HL-60 (cell line): ENCODE results near the gene LEF1.

ENCODE experiments used
- DNase-seq, 2 experiments: peaks; one replicate each; pipeline ENCODE4 v3.0.0-alpha.2; 2010 to 2020; ENCODE audit warnings: low read depth in 1 of 2, low spot score in 1 of 2
- H3K27ac ChIP-seq: fragments of 250-450 bp; sonication (Bioruptor Pico); replicated peaks from 2 replicates; pipeline ENCODE4 v1.5.1; 2020; ENCODE audit warnings: mild to moderate bottlenecking, moderate library complexity
- H3K27me3 ChIP-seq: fragments of 250-450 bp; sonication (Bioruptor Pico); 2 replicates; pipeline ENCODE4 v1.5.1; 2021; ENCODE audit warnings: mild to moderate bottlenecking, moderate library complexity; ENCODE audit not compliant: insufficient read depth, poor library complexity, severe bottlenecking
- H3K4me3 ChIP-seq: replicated peaks from 2 replicates; pipeline ENCODE4 v1.5.1; 2011; ENCODE audit warnings: mild to moderate bottlenecking, control low read depth, low read length; ENCODE audit not compliant: insufficient read depth
- GABPA ChIP-seq: IDR thresholded peaks from 2 replicates; pipeline ENCODE4 v1.6.1; 2012; ENCODE audit warnings: low read depth
- POLR2AphosphoS5 ChIP-seq: IDR thresholded peaks from 2 replicates; pipeline ENCODE4 v1.6.1; 2012; ENCODE audit warnings: low read depth
- SPI1 ChIP-seq: IDR thresholded peaks from 2 replicates; pipeline ENCODE4 v1.6.1; 2012; ENCODE audit warnings: low read depth, mild to moderate bottlenecking, borderline replicate concordance
- TF ChIP-seq, protein P1 (sequence below): IDR thresholded peaks from 2 replicates; pipeline ENCODE4 v1.6.1; 2012; ENCODE audit warnings: low read depth; ENCODE audit not compliant: insufficient replicate concordance
- TF ChIP-seq, protein P2 (sequence below): IDR thresholded peaks from one replicate; pipeline ENCODE4 v1.5.1; 2011; ENCODE audit warnings: low read length, control low read depth, inconsistent platforms; ENCODE audit not compliant: insufficient read depth

The LEF1 gene

DNA sequence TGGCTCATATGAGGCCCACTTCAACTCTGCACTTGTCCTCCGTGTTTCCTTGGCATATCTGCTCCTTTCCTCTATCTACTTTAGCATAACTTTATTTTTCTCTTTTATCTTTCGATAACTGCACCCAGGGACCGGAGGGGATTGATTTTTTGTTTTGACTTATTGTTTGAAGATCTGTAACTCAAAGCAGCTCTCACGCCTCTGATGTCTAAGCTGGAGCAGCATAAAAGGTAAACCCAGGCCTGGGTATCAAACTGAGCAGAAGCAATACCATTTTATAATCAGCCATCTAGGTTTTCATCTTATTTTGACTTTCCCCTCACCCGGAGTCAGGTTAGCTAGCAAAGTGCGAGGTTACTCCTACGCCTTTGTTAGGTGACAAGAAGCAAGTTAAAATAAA, 28.4 kb downstream of the LEF1 start:
- DNase-seq, result no peak
- no peak overlapping the region for H3K27ac ChIP-seq
- H3K4me3 ChIP-seq, result no peak overlapping the region
- H3K27me3 ChIP-seq, result no peaks in the 10 kb centered on the region
- TF ChIP-seq, protein P1, sequence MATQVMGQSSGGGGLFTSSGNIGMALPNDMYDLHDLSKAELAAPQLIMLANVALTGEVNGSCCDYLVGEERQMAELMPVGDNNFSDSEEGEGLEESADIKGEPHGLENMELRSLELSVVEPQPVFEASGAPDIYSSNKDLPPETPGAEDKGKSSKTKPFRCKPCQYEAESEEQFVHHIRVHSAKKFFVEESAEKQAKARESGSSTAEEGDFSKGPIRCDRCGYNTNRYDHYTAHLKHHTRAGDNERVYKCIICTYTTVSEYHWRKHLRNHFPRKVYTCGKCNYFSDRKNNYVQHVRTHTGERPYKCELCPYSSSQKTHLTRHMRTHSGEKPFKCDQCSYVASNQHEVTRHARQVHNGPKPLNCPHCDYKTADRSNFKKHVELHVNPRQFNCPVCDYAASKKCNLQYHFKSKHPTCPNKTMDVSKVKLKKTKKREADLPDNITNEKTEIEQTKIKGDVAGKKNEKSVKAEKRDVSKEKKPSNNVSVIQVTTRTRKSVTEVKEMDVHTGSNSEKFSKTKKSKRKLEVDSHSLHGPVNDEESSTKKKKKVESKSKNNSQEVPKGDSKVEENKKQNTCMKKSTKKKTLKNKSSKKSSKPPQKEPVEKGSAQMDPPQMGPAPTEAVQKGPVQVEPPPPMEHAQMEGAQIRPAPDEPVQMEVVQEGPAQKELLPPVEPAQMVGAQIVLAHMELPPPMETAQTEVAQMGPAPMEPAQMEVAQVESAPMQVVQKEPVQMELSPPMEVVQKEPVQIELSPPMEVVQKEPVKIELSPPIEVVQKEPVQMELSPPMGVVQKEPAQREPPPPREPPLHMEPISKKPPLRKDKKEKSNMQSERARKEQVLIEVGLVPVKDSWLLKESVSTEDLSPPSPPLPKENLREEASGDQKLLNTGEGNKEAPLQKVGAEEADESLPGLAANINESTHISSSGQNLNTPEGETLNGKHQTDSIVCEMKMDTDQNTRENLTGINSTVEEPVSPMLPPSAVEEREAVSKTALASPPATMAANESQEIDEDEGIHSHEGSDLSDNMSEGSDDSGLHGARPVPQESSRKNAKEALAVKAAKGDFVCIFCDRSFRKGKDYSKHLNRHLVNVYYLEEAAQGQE, result no peak
- no peak for TF ChIP-seq POLR2AphosphoS5
- TF ChIP-seq GABPA, result no peak
- TF ChIP-seq, protein P2, sequence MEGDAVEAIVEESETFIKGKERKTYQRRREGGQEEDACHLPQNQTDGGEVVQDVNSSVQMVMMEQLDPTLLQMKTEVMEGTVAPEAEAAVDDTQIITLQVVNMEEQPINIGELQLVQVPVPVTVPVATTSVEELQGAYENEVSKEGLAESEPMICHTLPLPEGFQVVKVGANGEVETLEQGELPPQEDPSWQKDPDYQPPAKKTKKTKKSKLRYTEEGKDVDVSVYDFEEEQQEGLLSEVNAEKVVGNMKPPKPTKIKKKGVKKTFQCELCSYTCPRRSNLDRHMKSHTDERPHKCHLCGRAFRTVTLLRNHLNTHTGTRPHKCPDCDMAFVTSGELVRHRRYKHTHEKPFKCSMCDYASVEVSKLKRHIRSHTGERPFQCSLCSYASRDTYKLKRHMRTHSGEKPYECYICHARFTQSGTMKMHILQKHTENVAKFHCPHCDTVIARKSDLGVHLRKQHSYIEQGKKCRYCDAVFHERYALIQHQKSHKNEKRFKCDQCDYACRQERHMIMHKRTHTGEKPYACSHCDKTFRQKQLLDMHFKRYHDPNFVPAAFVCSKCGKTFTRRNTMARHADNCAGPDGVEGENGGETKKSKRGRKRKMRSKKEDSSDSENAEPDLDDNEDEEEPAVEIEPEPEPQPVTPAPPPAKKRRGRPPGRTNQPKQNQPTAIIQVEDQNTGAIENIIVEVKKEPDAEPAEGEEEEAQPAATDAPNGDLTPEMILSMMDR, result no peak
- TF ChIP-seq SPI1, result no peak

DNA sequence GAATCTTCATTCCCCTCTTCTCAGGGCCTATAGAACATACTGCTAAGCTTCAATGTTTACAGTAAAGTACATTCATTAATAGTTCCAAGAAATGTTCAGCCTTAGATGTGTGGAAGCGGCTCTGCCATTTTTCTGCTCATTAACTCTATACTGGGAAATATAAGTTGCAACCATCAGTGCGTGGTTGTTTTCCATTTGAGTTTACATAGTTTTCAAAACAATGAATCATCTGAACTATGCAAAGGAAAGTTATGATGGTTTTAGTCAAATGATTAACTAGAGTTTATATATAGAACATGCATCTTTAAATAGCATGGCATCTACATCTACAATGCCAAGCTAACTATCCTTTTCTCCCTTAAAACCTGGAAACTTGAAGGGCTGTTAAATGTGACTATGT, 29.6 kb downstream of the LEF1 start:
- Histone ChIP-seq H3K27me3 (no peaks in the 10 kb centered on the region), H3K4me3 (no peak overlapping the region), H3K27ac (no peak overlapping the region)
- no peak for DNase-seq
- TF ChIP-seq, protein P2, result no peak
- TF ChIP-seq, protein P1, result no peak
- TF ChIP-seq POLR2AphosphoS5, result no peak
- TF ChIP-seq GABPA, result no peak
- no peak for TF ChIP-seq SPI1

DNA sequence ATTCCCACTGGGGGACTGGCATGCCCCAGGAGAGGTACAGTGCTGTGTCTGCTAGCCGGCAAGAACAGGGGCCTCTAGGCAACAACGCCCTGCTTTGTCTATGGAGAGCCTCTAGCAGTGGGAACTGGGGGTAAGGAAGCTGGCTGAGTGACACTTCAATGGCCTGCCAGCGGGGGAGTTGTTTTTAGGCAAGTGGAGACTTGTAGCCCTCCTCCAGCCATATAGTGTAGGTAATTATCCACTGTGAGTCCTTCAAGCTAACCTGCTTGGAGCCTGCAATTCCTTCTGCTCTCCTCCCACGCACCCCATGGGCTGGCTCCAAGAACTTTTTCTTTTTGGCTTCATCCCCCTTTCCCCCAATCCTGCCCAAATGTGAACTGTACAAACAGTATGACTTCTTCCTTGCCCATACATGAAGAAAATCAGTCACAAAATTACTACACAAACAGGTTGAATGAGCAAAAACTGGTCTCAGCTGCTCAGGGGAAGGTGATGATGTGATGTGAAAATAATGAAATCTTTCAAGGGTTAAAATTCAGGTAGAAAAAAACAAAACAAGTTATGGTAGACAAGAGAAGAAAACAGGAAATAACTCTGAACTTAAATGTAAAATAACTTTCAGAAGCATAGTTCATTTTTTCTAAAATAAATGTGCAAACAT, 33.1 kb downstream of the LEF1 start:
- Histone ChIP-seq H3K27me3 (no peaks in the 10 kb centered on the region), H3K4me3 (no peak overlapping the region), H3K27ac (no peak overlapping the region)
- DNase-seq, result no peak
- TF ChIP-seq GABPA (no peak), POLR2AphosphoS5 (no peak), SPI1 (no peak)
- TF ChIP-seq, protein P2, result no peak
- TF ChIP-seq, protein P1, result no peak
